ENCODE measurements around the gene OTOA. TPM values are rescaled to one million over a fixed set of nuclear protein-coding genes. Genes with fewer than 3 reads are reported as not detected.
"Not testable (repeated sequence)": the region's sequence is repeated elsewhere in the genome, so short reads cannot be mapped to it uniquely, and the experiment has no call there.

The OTOA gene
- polyA plus RNA-seq, 3 donors = 0.11 to 0.23 (median 0.21) TPM

GRCh38 chr16:21667575-21667974, 3.8 kb downstream of the OTOA start:
- H3K27me3 Mint-ChIP-seq (ENCODE audit: low read depth in 3 of 3) = peaks cover 5 to 12% (median 11%) of the 10 kb centered on the region in 3 donors
- no peak overlapping the region for H2AFZ ChIP-seq (ENCODE audit: insufficient read depth, low read depth, low read length, poor library complexity, severe bottlenecking)
- DNase-seq = no peak

GRCh38 chr16:21673469-21673868, 9.7 kb downstream of the OTOA start:
- peaks cover 2 to 18% (median 10%) of the 10 kb centered on the region in 7 donors for H3K9me3 Mint-ChIP-seq
- H3K79me2 ChIP-seq (ENCODE audit: insufficient read depth, low read length) = no peaks in the 10 kb centered on the region
- H3K4me3 Mint-ChIP-seq = no peak overlapping the region
- no peak overlapping the region for H3K9ac ChIP-seq (ENCODE audit: insufficient read depth, low read length, poor library complexity, severe bottlenecking)
- no peak overlapping the region for H3K27ac ChIP-seq (ENCODE audit: low read depth in 1 of 2, low read length in 2 of 2)
- no peaks in the 10 kb centered on the region for H3K27me3 ChIP-seq (ENCODE audit: control insufficient read depth in 2 of 2, insufficient read depth in 2 of 2, low read length in 2 of 2)
- no peaks in the 10 kb centered on the region for H3K36me3 ChIP-seq (replicated peaks in 1 of 2; ENCODE audit: control insufficient read depth in 1 of 2, insufficient read depth in 2 of 2, low read length in 2 of 2)
- H3K27me3 Mint-ChIP-seq (ENCODE audit: low read depth in 3 of 3) = peaks cover 1 to 7% (median 3%) of the 10 kb centered on the region in 3 donors
- peaks cover 5 to 10% of the 10 kb centered on the region in 2 donors for H3K4me1 ChIP-seq (ENCODE audit: control insufficient read depth in 1 of 2, insufficient read depth in 2 of 2, low read length in 2 of 2)
- no peak overlapping the region for H2AFZ ChIP-seq (ENCODE audit: insufficient read depth, low read depth, low read length, poor library complexity, severe bottlenecking)
- TF ChIP-seq CTCF (IDR thresholded peaks at IDR 0.05) = no peak
- H3K4me1 Mint-ChIP-seq = peaks cover 5% of the 10 kb centered on the region
- intact Hi-C loops (cut with micrococcal nuclease) = no loop called here
- H3K27ac Mint-ChIP-seq = peak overlapping the region in 1 of 7 donors; percentile 58
- no peak overlapping the region for H3K4me2 ChIP-seq (replicated peaks; ENCODE audit: extremely low read depth, low read length, poor library complexity, severe bottlenecking)
- peaks cover 0 to 4% of the 10 kb centered on the region in 2 donors for H3K36me3 Mint-ChIP-seq
- no peak for DNase-seq
- H4K20me1 ChIP-seq (ENCODE audit: insufficient read depth, low read length) = no peaks in the 10 kb centered on the region
- H3K9me3 ChIP-seq (replicated peaks in 1 of 2; ENCODE audit: control insufficient read depth in 1 of 2, insufficient read depth in 1 of 2, low read length in 2 of 2) = peaks cover 6 to 10% of the 10 kb centered on the region in 2 donors
- no peak overlapping the region for H3K4me3 ChIP-seq (replicated peaks in 1 of 3; ENCODE audit: low read depth in 2 of 3, low read length in 3 of 3)
- no CpG with 5 or more reads among the region's 3 CpGs for WGBS (ENCODE audit: insufficient coverage)

More at GRCh38 chr16:21667575-21667974, 3.8 kb downstream of the OTOA start:
- whole genome bisulfite sequencing (ENCODE audit: insufficient coverage) = 100% methylated on average over 2 of the region's 3 CpGs
- H4K20me1 ChIP-seq (ENCODE audit: insufficient read depth, low read length) = no peaks in the 10 kb centered on the region
- intact Hi-C loops (cut with micrococcal nuclease) = no loop called here
- peaks cover 7 to 13% of the 10 kb centered on the region in 2 donors for H3K4me1 ChIP-seq (ENCODE audit: control insufficient read depth in 1 of 2, insufficient read depth in 2 of 2, low read length in 2 of 2)
- H3K9me3 ChIP-seq (replicated peaks in 1 of 2; ENCODE audit: control insufficient read depth in 1 of 2, insufficient read depth in 1 of 2, low read length in 2 of 2) = no peaks in the 10 kb centered on the region
- TF ChIP-seq CTCF (IDR thresholded peaks at IDR 0.05) = no peak
- Mint-ChIP-seq H3K27ac (no peak overlapping the region), H3K4me1 (peaks cover 6% of the 10 kb centered on the region), H3K4me3 (no peak overlapping the region), H3K36me3 (no peaks in the 10 kb centered on the region), H3K9me3 (peaks cover 0 to 2% (median 0%) of the 10 kb centered on the region in 7 donors)
- H3K27me3 ChIP-seq (ENCODE audit: control insufficient read depth in 2 of 2, insufficient read depth in 2 of 2, low read length in 2 of 2) = peaks cover 0 to 4% of the 10 kb centered on the region in 2 donors
- H3K9ac ChIP-seq (ENCODE audit: insufficient read depth, low read length, poor library complexity, severe bottlenecking) = no peak overlapping the region
- H3K4me3 ChIP-seq (replicated peaks in 1 of 3; ENCODE audit: low read depth in 2 of 3, low read length in 3 of 3) = no peak overlapping the region
- H3K79me2 ChIP-seq (ENCODE audit: insufficient read depth, low read length) = no peaks in the 10 kb centered on the region
- H3K4me2 ChIP-seq (replicated peaks; ENCODE audit: extremely low read depth, low read length, poor library complexity, severe bottlenecking) = no peak overlapping the region
- no peak overlapping the region for H3K27ac ChIP-seq (ENCODE audit: low read depth in 1 of 2, low read length in 2 of 2)
- no peaks in the 10 kb centered on the region for H3K36me3 ChIP-seq (replicated peaks in 1 of 2; ENCODE audit: control insufficient read depth in 1 of 2, insufficient read depth in 2 of 2, low read length in 2 of 2)

- H3K36me3 ChIP-seq (replicated peaks in 1 of 2; ENCODE audit: control insufficient read depth in 1 of 2, insufficient read depth in 2 of 2, low read length in 2 of 2); H3K36me3 Mint-ChIP-seq; H3K27me3 Mint-ChIP-seq (ENCODE audit: low read depth in 3 of 3); H3K79me2 ChIP-seq (ENCODE audit: insufficient read depth, low read length); H3K4me3 ChIP-seq (replicated peaks in 1 of 3; ENCODE audit: low read depth in 2 of 3, low read length in 3 of 3); H3K27ac Mint-ChIP-seq; H3K9ac ChIP-seq (ENCODE audit: insufficient read depth, low read length, poor library complexity, severe bottlenecking); intact Hi-C loops (cut with micrococcal nuclease); DNase-seq; H2AFZ ChIP-seq (ENCODE audit: insufficient read depth, low read depth, low read length, poor library complexity, severe bottlenecking); H4K20me1 ChIP-seq (ENCODE audit: insufficient read depth, low read length); H3K4me2 ChIP-seq (replicated peaks; ENCODE audit: extremely low read depth, low read length, poor library complexity, severe bottlenecking); H3K4me3 Mint-ChIP-seq; H3K27ac ChIP-seq (ENCODE audit: low read depth in 1 of 2, low read length in 2 of 2); H3K4me1 Mint-ChIP-seq; H3K27me3 ChIP-seq (ENCODE audit: control insufficient read depth in 2 of 2, insufficient read depth in 2 of 2, low read length in 2 of 2): not testable (repeated sequence)
- peaks cover 6 to 10% of the 10 kb centered on the region in 2 donors for H3K9me3 ChIP-seq (replicated peaks in 1 of 2; ENCODE audit: control insufficient read depth in 1 of 2, insufficient read depth in 1 of 2, low read length in 2 of 2)
- H3K9me3 Mint-ChIP-seq = peaks cover 2 to 18% (median 10%) of the 10 kb centered on the region in 7 donors
- H3K4me1 ChIP-seq (ENCODE audit: control insufficient read depth in 1 of 2, insufficient read depth in 2 of 2, low read length in 2 of 2) = peaks cover 5 to 10% of the 10 kb centered on the region in 2 donors
- no CpG with 5 or more reads among the region's 4 CpGs for WGBS (ENCODE audit: insufficient coverage)
Observed at GRCh38 chr16:21674456-21674855, 10.7 kb downstream of the OTOA start.
